Measurements from ENCODE around the gene BAHCC1.

BAHCC1 gene

GRCh38 chr17:81464586-81464985 is 69.3 kb downstream of the BAHCC1 start:
- DNase-seq = no peak

- no peak for DNase-seq
Observed at GRCh38 chr17:81465910-81466309, 70.7 kb downstream of the BAHCC1 start.

GRCh38 chr17:81466564-81467472 is 71.6 kb downstream of the BAHCC1 start:
- DNase-seq = no peak

GRCh38 chr17:81468111-81468769 is 73.0 kb downstream of the BAHCC1 start:
- DNase-seq = no peak

GRCh38 chr17:81468770-81469121 is 73.5 kb downstream of the BAHCC1 start:
- DNase-seq = no peak

GRCh38 chr17:81469266-81469665 is 74.0 kb downstream of the BAHCC1 start:
- no peak for DNase-seq

GRCh38 chr17:81470270-81470943 is 75.2 kb downstream of the BAHCC1 start:
- DNase-seq = no peak

- DNase-seq = no peak
Observed at GRCh38 chr17:81470944-81471817, 75.9 kb downstream of the BAHCC1 start.

- DNase-seq = peak; percentile 96
Observed at GRCh38 chr17:81471818-81472456, 76.7 kb downstream of the BAHCC1 start.

GRCh38 chr17:81473019-81473418 is 77.8 kb downstream of the BAHCC1 start:
- no peak for DNase-seq

- no peak for DNase-seq
Observed at GRCh38 chr17:81474958-81475357, 79.7 kb downstream of the BAHCC1 start.

- DNase-seq = no peak
Observed at GRCh38 chr17:81476097-81476496, 80.8 kb downstream of the BAHCC1 start.

- DNase-seq = no peak
Observed at GRCh38 chr17:81476635-81477034, 81.4 kb downstream of the BAHCC1 start.

- peak; percentile 64 for DNase-seq
Observed at GRCh38 chr17:81477173-81477572, 81.9 kb downstream of the BAHCC1 start.

GRCh38 chr17:81478119-81478518 is 82.9 kb downstream of the BAHCC1 start:
- DNase-seq = no peak

- no peak for DNase-seq
Observed at GRCh38 chr17:81479175-81480071, 84.2 kb downstream of the BAHCC1 start.

- DNase-seq = no peak
Observed at GRCh38 chr17:81480140-81481072, 85.1 kb downstream of the BAHCC1 start.

- DNase-seq = peak; percentile 38
Observed at GRCh38 chr17:81481073-81481799, 86.0 kb downstream of the BAHCC1 start.

- DNase-seq = no peak
Observed at GRCh38 chr17:81481815-81482505, 86.7 kb downstream of the BAHCC1 start.

Measured in NCI-H2227 treated with DMSO at 0.1 percent for 48 hours (cell line).